Measurements from ENCODE around the gene TTLL9.

Gene TTLL9

DNA sequence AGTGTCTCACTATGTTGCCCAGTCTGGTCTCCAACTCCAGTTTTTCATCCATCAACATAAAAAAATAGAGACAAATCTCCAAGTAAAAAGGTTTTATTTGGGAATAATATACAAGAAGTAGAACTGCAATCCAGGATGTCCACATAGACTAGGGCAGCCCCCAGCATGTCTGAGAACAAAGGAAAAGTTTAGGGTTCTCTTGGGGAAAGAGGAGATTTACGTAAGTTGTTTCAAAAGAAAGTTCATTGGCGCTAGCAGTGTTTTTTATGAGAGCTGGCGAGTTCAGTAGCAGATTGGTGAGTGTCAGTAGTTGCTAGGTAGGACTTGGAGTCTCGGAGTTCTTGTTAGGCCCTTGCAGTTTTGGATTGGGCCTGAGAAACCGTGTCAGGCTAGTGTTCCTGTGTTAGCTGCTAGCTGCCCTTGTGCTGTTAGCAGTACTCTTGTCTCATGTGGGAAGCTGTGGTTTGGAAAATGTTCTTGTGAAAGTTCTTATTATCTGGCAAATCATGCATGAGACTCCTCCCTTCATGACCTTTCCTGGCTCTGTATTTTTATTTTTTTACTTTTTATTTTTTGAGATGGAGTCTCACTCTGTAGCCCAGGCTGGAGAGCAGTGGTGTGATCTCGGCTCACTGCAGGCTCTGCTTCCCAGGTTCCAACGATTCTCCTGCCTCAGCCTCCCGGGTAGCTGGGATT, 24.7 kb downstream of the TTLL9 start:
- Histone ChIP-seq H3K9me3 (ENCODE audit: insufficient read depth, low read length) (no peaks in the 10 kb centered on the region), H3K4me3 (ENCODE audit: insufficient read length, low read depth) (no peak overlapping the region), H3K9ac (ENCODE audit: insufficient read length, low read depth) (no peak overlapping the region), H3K4me1 (ENCODE audit: insufficient read depth, insufficient read length) (no peaks in the 10 kb centered on the region), H3K36me3 (ENCODE audit: insufficient read depth, insufficient read length, low read length) (no peaks in the 10 kb centered on the region), H3K27me3 (ENCODE audit: insufficient read depth, insufficient read length) (no peaks in the 10 kb centered on the region)
- TF ChIP-seq YY1 (IDR thresholded peaks at IDR 0.05; ENCODE audit: insufficient read depth, insufficient read length) (no peak), ZNF274 (IDR thresholded peaks at IDR 0.05; ENCODE audit: low read depth, low read length) (no peak)
- no peak for DNase-seq (ENCODE audit: low read depth, low spot score)

DNA sequence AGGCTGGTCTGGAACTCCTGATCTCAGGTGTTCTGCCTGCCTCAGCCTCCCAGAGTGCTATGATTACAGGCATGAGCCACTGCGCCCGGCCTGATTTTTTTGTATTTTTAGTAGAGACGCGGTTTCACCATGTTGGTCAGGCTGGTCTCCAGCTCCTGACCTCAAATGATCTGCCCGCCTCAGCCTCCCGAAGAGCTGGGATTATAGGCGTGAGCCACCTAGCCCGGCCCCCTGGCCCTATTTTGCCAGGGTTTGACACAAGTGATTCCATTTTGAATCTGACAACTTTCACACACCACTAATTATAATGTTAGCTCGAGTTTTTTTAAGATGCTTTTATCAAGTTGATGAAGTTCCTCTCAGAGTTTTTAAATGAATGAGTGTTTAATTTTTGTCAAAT, 25.6 kb downstream of the TTLL9 start:
- Histone ChIP-seq H3K27me3 (ENCODE audit: insufficient read depth, insufficient read length) (no peaks in the 10 kb centered on the region), H3K9me3 (ENCODE audit: insufficient read depth, low read length) (no peaks in the 10 kb centered on the region), H3K36me3 (ENCODE audit: insufficient read depth, insufficient read length, low read length) (no peaks in the 10 kb centered on the region), H3K9ac (ENCODE audit: insufficient read length, low read depth) (no peak overlapping the region), H3K4me1 (ENCODE audit: insufficient read depth, insufficient read length) (no peaks in the 10 kb centered on the region), H3K4me3 (ENCODE audit: insufficient read length, low read depth) (no peak overlapping the region)
- TF ChIP-seq YY1 (IDR thresholded peaks at IDR 0.05; ENCODE audit: insufficient read depth, insufficient read length) (no peak), SUZ12 (IDR thresholded peaks at IDR 0.05; ENCODE audit: extremely low read depth, insufficient read depth, insufficient read length) (no peak), ZNF274 (IDR thresholded peaks at IDR 0.05; ENCODE audit: low read depth, low read length) (no peak)
- no peak for DNase-seq (ENCODE audit: low read depth, low spot score)

DNA sequence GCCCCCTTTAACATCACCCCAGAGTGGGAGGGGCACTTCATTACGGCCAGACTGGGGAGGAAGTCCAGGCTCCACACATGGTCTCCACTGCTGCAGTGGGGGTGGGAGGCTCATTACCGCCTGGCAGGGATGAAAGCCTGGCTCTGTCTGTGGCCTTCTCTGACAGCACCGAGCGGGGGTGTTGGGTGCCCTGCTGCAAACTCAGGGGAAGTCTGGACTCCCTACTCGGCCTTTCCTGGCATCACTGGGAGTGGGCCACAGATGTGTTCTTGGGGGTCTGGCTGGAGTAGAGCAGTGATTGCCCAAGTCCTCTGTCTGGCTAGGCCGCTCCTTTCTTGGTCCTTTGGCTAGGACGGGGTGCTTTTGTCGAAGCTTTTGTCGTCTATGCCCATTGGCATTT, 27.1 kb downstream of the TTLL9 start:
- DNase-seq (ENCODE audit: low read depth, low spot score) = no peak
- H3K9me3 ChIP-seq (ENCODE audit: insufficient read depth, low read length) = no peaks in the 10 kb centered on the region
- no peaks in the 10 kb centered on the region for H3K4me1 ChIP-seq (ENCODE audit: insufficient read depth, insufficient read length)
- no peak overlapping the region for H3K4me3 ChIP-seq (ENCODE audit: insufficient read length, low read depth)
- no peak overlapping the region for H3K9ac ChIP-seq (ENCODE audit: insufficient read length, low read depth)
- TF ChIP-seq SUZ12 (IDR thresholded peaks at IDR 0.05; ENCODE audit: extremely low read depth, insufficient read depth, insufficient read length) = no peak
- TF ChIP-seq YY1 (IDR thresholded peaks at IDR 0.05; ENCODE audit: insufficient read depth, insufficient read length) = no peak
- no peak for TF ChIP-seq ZNF274 (IDR thresholded peaks at IDR 0.05; ENCODE audit: low read depth, low read length)
- no peaks in the 10 kb centered on the region for H3K36me3 ChIP-seq (ENCODE audit: insufficient read depth, insufficient read length, low read length)
- H3K27me3 ChIP-seq (ENCODE audit: insufficient read depth, insufficient read length) = no peaks in the 10 kb centered on the region

DNA sequence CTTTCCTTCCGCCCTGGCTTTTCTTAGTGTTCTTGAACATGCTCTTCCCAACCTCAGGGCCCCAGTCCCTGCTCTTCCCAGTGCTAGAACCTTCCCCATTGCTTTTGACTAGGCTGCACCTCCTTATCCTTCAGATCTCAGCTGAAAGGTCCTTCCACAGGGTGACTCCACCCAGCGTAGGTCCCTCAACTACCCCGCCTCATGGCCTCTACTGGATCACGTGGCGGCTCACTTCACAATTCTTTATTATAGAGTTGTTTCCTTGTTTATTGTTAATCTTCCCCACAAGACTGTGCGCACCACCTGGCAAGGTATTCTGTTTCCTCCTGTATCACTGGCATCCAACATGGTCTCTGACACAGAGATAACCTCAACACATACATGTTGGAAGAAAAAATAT, 31.2 kb downstream of the TTLL9 start:
- no peak for TF ChIP-seq SUZ12 (IDR thresholded peaks at IDR 0.05; ENCODE audit: extremely low read depth, insufficient read depth, insufficient read length)
- no peak for TF ChIP-seq YY1 (IDR thresholded peaks at IDR 0.05; ENCODE audit: insufficient read depth, insufficient read length)
- TF ChIP-seq ZNF274 (IDR thresholded peaks at IDR 0.05; ENCODE audit: low read depth, low read length) = no peak
- Histone ChIP-seq H3K9me3 (ENCODE audit: insufficient read depth, low read length) (no peaks in the 10 kb centered on the region), H3K9ac (ENCODE audit: insufficient read length, low read depth) (no peak overlapping the region), H3K36me3 (ENCODE audit: insufficient read depth, insufficient read length, low read length) (no peaks in the 10 kb centered on the region), H3K4me3 (ENCODE audit: insufficient read length, low read depth) (no peak overlapping the region), H3K4me1 (ENCODE audit: insufficient read depth, insufficient read length) (peaks cover 2% of the 10 kb centered on the region), H3K27me3 (ENCODE audit: insufficient read depth, insufficient read length) (no peaks in the 10 kb centered on the region)
- DNase-seq (ENCODE audit: low read depth, low spot score) = no peak

DNA sequence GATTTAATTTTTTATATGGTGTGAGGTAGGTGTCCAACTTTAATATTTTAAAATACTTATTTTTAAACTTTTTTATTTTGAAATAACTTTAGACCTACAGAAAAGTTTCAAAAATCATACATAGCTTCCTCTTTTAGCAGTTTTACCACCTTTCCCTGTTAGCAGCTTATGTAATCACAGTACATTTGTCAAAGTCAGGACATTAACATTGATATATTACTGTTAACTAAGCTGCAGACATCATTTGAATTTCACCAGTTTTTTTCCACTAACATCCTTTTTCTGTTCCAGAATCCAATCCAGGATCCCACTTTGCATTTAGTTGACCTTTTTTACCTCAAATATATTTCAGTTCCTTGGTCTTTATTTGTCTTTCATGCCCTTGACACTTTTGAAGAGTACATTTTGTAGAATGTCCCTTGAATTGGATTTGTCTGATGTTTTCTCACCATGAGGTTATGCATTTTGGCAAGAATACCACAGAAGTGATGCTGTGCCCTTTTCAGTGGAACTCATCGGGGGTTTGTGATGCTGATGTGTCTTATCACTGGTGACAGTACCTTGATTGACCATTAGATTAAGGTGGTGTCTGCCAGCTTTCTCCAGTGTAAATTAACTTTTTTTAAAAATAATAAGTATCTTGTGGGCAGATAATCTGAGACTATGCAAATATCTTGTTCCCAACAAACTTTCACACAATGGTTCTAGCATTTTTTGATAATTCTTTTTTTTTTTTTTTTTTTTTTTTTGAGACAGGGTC, 33.4 kb downstream of the TTLL9 start:
- DNase-seq (ENCODE audit: low read depth, low spot score) = no peak
- Histone ChIP-seq H3K9me3 (ENCODE audit: insufficient read depth, low read length) (no peaks in the 10 kb centered on the region), H3K4me3 (ENCODE audit: insufficient read length, low read depth) (no peak overlapping the region), H3K9ac (ENCODE audit: insufficient read length, low read depth) (no peak overlapping the region), H3K4me1 (ENCODE audit: insufficient read depth, insufficient read length) (peaks cover 2% of the 10 kb centered on the region), H3K27me3 (ENCODE audit: insufficient read depth, insufficient read length) (no peaks in the 10 kb centered on the region), H3K36me3 (ENCODE audit: insufficient read depth, insufficient read length, low read length) (no peaks in the 10 kb centered on the region)
- TF ChIP-seq SUZ12 (IDR thresholded peaks at IDR 0.05; ENCODE audit: extremely low read depth, insufficient read depth, insufficient read length) = no peak
- TF ChIP-seq ZNF274 (IDR thresholded peaks at IDR 0.05; ENCODE audit: low read depth, low read length) = no peak
- TF ChIP-seq YY1 (IDR thresholded peaks at IDR 0.05; ENCODE audit: insufficient read depth, insufficient read length) = no peak

DNA sequence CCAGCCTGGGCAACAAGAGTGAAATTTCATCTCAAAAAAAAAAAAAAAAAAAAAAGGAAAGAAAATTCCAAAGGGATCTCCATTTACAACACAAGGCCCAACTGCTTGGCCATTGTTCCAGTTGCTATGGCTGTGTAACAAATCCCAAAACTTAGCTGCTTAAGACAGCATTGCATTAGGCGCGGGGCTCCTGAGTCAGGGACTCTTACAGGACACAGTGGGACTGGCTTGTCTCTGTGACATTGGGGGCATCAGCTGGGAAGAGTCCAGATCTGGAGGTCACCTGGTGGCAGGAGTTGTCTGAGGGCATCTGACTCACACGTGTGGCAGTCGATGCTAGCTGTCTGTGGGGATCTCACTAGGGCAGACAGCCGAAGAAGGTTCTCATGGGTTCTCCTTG, 35.6 kb downstream of the TTLL9 start:
- no peaks in the 10 kb centered on the region for H3K27me3 ChIP-seq (ENCODE audit: insufficient read depth, insufficient read length)
- peaks cover 2% of the 10 kb centered on the region for H3K4me1 ChIP-seq (ENCODE audit: insufficient read depth, insufficient read length)
- DNase-seq (ENCODE audit: low read depth, low spot score) = peak; percentile 78
- no peak overlapping the region for H3K4me3 ChIP-seq (ENCODE audit: insufficient read length, low read depth)
- H3K36me3 ChIP-seq (ENCODE audit: insufficient read depth, insufficient read length, low read length) = no peaks in the 10 kb centered on the region
- no peak overlapping the region for H3K9ac ChIP-seq (ENCODE audit: insufficient read length, low read depth)
- no peaks in the 10 kb centered on the region for H3K9me3 ChIP-seq (ENCODE audit: insufficient read depth, low read length)
- TF ChIP-seq ZNF274 (IDR thresholded peaks at IDR 0.05; ENCODE audit: low read depth, low read length) (no peak), YY1 (IDR thresholded peaks at IDR 0.05; ENCODE audit: insufficient read depth, insufficient read length) (no peak), SUZ12 (IDR thresholded peaks at IDR 0.05; ENCODE audit: extremely low read depth, insufficient read depth, insufficient read length) (no peak)

DNA sequence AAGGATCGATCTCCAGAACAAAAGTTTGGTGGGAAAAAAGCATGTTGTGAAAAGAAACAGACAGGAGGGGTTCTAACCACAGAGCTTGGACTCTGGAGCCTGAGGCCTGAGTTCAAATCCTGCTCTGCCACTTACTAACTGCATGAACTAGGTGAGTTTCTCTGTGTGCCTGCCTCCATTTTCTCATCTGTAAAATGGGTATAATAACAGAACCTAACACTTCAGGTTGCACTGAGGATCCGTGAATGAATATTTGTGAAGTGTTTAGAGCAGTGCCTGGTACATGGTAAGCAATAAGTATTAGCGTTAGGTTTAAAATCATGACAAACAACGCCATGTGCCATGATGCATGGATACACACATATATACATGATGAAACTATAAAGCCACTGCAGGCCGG, 36.6 kb downstream of the TTLL9 start:
- no peaks in the 10 kb centered on the region for H3K36me3 ChIP-seq (ENCODE audit: insufficient read depth, insufficient read length, low read length)
- H3K9me3 ChIP-seq (ENCODE audit: insufficient read depth, low read length) = no peaks in the 10 kb centered on the region
- peaks cover 7% of the 10 kb centered on the region for H3K4me1 ChIP-seq (ENCODE audit: insufficient read depth, insufficient read length)
- no peaks in the 10 kb centered on the region for H3K27me3 ChIP-seq (ENCODE audit: insufficient read depth, insufficient read length)
- TF ChIP-seq YY1 (IDR thresholded peaks at IDR 0.05; ENCODE audit: insufficient read depth, insufficient read length) (no peak), ZNF274 (IDR thresholded peaks at IDR 0.05; ENCODE audit: low read depth, low read length) (no peak), SUZ12 (IDR thresholded peaks at IDR 0.05; ENCODE audit: extremely low read depth, insufficient read depth, insufficient read length) (no peak)
- H3K4me3 ChIP-seq (ENCODE audit: insufficient read length, low read depth) = no peak overlapping the region
- H3K9ac ChIP-seq (ENCODE audit: insufficient read length, low read depth) = no peak overlapping the region
- DNase-seq (ENCODE audit: low read depth, low spot score) = no peak

Data from NT2/D1 (cell line).